Measurements from ENCODE around the gene MGAM2. TPM values are rescaled to one million over a fixed set of nuclear protein-coding genes. Genes with fewer than 3 reads are reported as not detected.

MGAM2 gene
- total and polyA plus RNA-seq, 2 of the 4 experiments (the other 2 are of a cell fraction), result not detected

DNA sequence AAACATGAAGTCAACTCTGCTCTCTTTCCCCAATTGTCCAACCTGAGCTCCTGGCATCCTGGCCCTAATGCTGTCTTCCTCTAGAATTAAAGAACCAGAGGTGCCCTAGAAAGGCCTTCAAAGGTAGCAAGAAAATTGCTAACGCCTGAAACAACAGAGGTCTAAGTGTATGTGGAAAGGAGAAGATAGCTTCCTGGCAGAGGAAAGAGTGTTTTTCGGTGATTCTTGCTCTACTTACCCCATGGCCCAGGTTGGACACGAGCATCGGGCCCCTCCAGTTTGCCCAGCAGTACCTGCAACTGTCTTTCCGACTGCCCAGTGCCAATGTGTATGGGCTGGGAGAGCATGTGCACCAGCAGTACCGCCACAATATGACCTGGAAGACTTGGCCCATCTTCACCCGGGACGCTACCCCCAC is 22.2 kb downstream of the MGAM2 start:
- WGBS, 2 experiments (ENCODE audit: extremely low coverage in 2 of 2, insufficient read length in 1 of 2), result no CpG with 5 or more reads among the region's 8 CpGs
- no peak overlapping the region for H3K27ac ChIP-seq (ENCODE audit: insufficient read depth, low read length)
- H4K91ac ChIP-seq (ENCODE audit: insufficient read depth, low read depth, low read length), result no peak overlapping the region
- no peak for ATAC-seq (ENCODE audit: low read depth)
- no peak overlapping the region for H3K4ac ChIP-seq (ENCODE audit: low read depth, low read length)
- no peak overlapping the region for H2AK9ac ChIP-seq (replicated peaks; ENCODE audit: low read depth, low read length, poor library complexity)
- H3K23ac ChIP-seq (ENCODE audit: low read depth, low read length), result no peak overlapping the region
- no peak overlapping the region for H2BK15ac ChIP-seq (ENCODE audit: low read depth, low read length)
- TF ChIP-seq FOS (IDR thresholded peaks at IDR 0.05; ENCODE audit: low read depth, low read length) (no peak), SMC3 (IDR thresholded peaks at IDR 0.05; ENCODE audit: low read depth, low read length) (no peak), MAZ (IDR thresholded peaks at IDR 0.05; ENCODE audit: borderline replicate concordance, low read depth, low read length) (no peak), BHLHE40 (IDR thresholded peaks at IDR 0.05; ENCODE audit: low read depth, low read length) (no peak)
- TF ChIP-seq, protein P1, sequence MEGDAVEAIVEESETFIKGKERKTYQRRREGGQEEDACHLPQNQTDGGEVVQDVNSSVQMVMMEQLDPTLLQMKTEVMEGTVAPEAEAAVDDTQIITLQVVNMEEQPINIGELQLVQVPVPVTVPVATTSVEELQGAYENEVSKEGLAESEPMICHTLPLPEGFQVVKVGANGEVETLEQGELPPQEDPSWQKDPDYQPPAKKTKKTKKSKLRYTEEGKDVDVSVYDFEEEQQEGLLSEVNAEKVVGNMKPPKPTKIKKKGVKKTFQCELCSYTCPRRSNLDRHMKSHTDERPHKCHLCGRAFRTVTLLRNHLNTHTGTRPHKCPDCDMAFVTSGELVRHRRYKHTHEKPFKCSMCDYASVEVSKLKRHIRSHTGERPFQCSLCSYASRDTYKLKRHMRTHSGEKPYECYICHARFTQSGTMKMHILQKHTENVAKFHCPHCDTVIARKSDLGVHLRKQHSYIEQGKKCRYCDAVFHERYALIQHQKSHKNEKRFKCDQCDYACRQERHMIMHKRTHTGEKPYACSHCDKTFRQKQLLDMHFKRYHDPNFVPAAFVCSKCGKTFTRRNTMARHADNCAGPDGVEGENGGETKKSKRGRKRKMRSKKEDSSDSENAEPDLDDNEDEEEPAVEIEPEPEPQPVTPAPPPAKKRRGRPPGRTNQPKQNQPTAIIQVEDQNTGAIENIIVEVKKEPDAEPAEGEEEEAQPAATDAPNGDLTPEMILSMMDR (conservative IDR thresholded peaks at IDR 0.05; ENCODE audit: low read depth, low read length), result no peak
- no peak overlapping the region for H2BK5ac ChIP-seq (ENCODE audit: low read depth, low read length, poor library complexity, severe bottlenecking)
- H3K18ac ChIP-seq (ENCODE audit: low read depth, low read length), result no peak overlapping the region
- H4K8ac ChIP-seq (ENCODE audit: low read depth in 2 of 2, low read length in 2 of 2), result no peak overlapping the region
- H3K56ac ChIP-seq (ENCODE audit: extremely low read depth, insufficient read depth, low read length), result no peak overlapping the region
- no peak overlapping the region for H3K9ac ChIP-seq (ENCODE audit: low read depth, low read length)
- no peaks in the 10 kb centered on the region for H3K27me3 ChIP-seq (ENCODE audit: control insufficient read depth, insufficient read depth, low read length)
- H3K14ac ChIP-seq (replicated peaks; ENCODE audit: low read depth, low read length), result no peak overlapping the region
- in situ Hi-C loops (cut with MboI; ENCODE audit: low sequenced_read_pairs) (no loop called here), intact Hi-C loops (cut with micrococcal nuclease) (no loop called here), dilution Hi-C loops (cut with HindIII; ENCODE audit: low sequenced_read_pairs, unreplicated experiment) (no loop called here)
- no peak overlapping the region for H2BK120ac ChIP-seq (ENCODE audit: low read depth, low read length)
- no peaks in the 10 kb centered on the region for H3K4me1 ChIP-seq (ENCODE audit: control insufficient read depth, insufficient read depth, low read length)
- no peak overlapping the region for H2AK5ac ChIP-seq (ENCODE audit: low read depth, low read length)
- no peak for DNase-seq
- CTCF ChIA-PET, result no interaction called here
- no peak overlapping the region for H2BK20ac ChIP-seq (ENCODE audit: low read depth, low read length)
- no peaks in the 10 kb centered on the region for H3K9me1 ChIP-seq (ENCODE audit: insufficient read depth, low read length)
- H3K36me3 ChIP-seq (ENCODE audit: control insufficient read depth, insufficient read depth, low read length), result no peaks in the 10 kb centered on the region
- H3K4me2 ChIP-seq (ENCODE audit: low read depth, low read length), result no peak overlapping the region
- no peak overlapping the region for H3K4me3 ChIP-seq (ENCODE audit: insufficient read depth, low read depth, low read length)
- POLR2A ChIA-PET (ENCODE audit: unreplicated experiment), result no interaction called here
- H3K9me3 ChIP-seq (ENCODE audit: control insufficient read depth, insufficient read depth, low read length), result peaks cover 8% of the 10 kb centered on the region; the same call in 1 of the 2 replicates
- no peaks in the 10 kb centered on the region for H3K79me1 ChIP-seq (ENCODE audit: low read depth in 1 of 2, low read length in 2 of 2)
- no peaks in the 10 kb centered on the region for H4K20me1 ChIP-seq (ENCODE audit: insufficient read depth, low read length)
- no TSS peak for BruUV-seq (replicated peaks)
- H4K5ac ChIP-seq (ENCODE audit: low read depth, low read length), result no peak overlapping the region
- H2AFZ ChIP-seq (replicated peaks; ENCODE audit: low read length, poor library complexity), result no peak overlapping the region

Measured in IMR-90 (cell line).